ENCODE data around the gene GADD45A.

Gene GADD45A

GRCh38 chr1:67677408-67677807, 7.6 kb upstream of the GADD45A start:
- no peak overlapping the region for H3K9ac ChIP-seq (ENCODE audit: low read depth, low read length)
- no peaks in the 10 kb centered on the region for H3K36me3 ChIP-seq (ENCODE audit: insufficient read depth, low read length)
- no peaks in the 10 kb centered on the region for H3K9me3 ChIP-seq (ENCODE audit: control insufficient read depth, insufficient read depth, low read length)
- no peaks in the 10 kb centered on the region; the same call in 1 of the 2 replicates for H3K4me1 ChIP-seq (ENCODE audit: insufficient read depth, low read length)

GRCh38 chr1:67677930-67678329, 7.1 kb upstream of the GADD45A start:
- no peaks in the 10 kb centered on the region for H3K9me3 ChIP-seq (ENCODE audit: control insufficient read depth, insufficient read depth, low read length)
- H3K36me3 ChIP-seq (ENCODE audit: insufficient read depth, low read length): no peaks in the 10 kb centered on the region
- H3K4me1 ChIP-seq (ENCODE audit: insufficient read depth, low read length): peaks cover 2% of the 10 kb centered on the region; the same call in 1 of the 2 replicates
- H3K9ac ChIP-seq (ENCODE audit: low read depth, low read length): no peak overlapping the region

GRCh38 chr1:67679691-67680090, 5.3 kb upstream of the GADD45A start:
- H3K36me3 ChIP-seq (ENCODE audit: insufficient read depth, low read length): no peaks in the 10 kb centered on the region
- peaks cover 9% of the 10 kb centered on the region; the same call in 1 of the 2 replicates for H3K4me1 ChIP-seq (ENCODE audit: insufficient read depth, low read length)
- no peaks in the 10 kb centered on the region for H3K9me3 ChIP-seq (ENCODE audit: control insufficient read depth, insufficient read depth, low read length)
- H3K9ac ChIP-seq (ENCODE audit: low read depth, low read length): no peak overlapping the region

GRCh38 chr1:67680486-67680885, 4.5 kb upstream of the GADD45A start:
- Histone ChIP-seq H3K36me3 (ENCODE audit: insufficient read depth, low read length) (no peaks in the 10 kb centered on the region), H3K9ac (ENCODE audit: low read depth, low read length) (no peak overlapping the region), H3K9me3 (ENCODE audit: control insufficient read depth, insufficient read depth, low read length) (no peaks in the 10 kb centered on the region; the same call in 1 of the 2 replicates), H3K4me1 (ENCODE audit: insufficient read depth, low read length) (0 out of 2 replicates have a peak, but pooled peaks cover 9% of the 10 kb centered on the region)

GRCh38 chr1:67682659-67683197, 2.3 kb upstream of the GADD45A start:
- no peaks in the 10 kb centered on the region; the same call in 1 of the 2 replicates for H3K9me3 ChIP-seq (ENCODE audit: control insufficient read depth, insufficient read depth, low read length)
- 0 out of 2 replicates have a peak, but pooled peaks cover 14% of the 10 kb centered on the region for H3K4me1 ChIP-seq (ENCODE audit: insufficient read depth, low read length)
- no peak overlapping the region for H3K9ac ChIP-seq (ENCODE audit: low read depth, low read length)
- peaks cover 10% of the 10 kb centered on the region for H3K36me3 ChIP-seq (ENCODE audit: insufficient read depth, low read length)

- no peaks in the 10 kb centered on the region; the same call in 1 of the 2 replicates for H3K9me3 ChIP-seq (ENCODE audit: control insufficient read depth, insufficient read depth, low read length)
- peaks cover 11% of the 10 kb centered on the region for H3K36me3 ChIP-seq (ENCODE audit: insufficient read depth, low read length)
- H3K4me1 ChIP-seq (ENCODE audit: insufficient read depth, low read length): 0 out of 2 replicates have a peak, but pooled peaks cover 16% of the 10 kb centered on the region
- H3K9ac ChIP-seq (ENCODE audit: low read depth, low read length): no peak overlapping the region
Measured at GRCh38 chr1:67683316-67683715, 1.7 kb upstream of the GADD45A start.

GRCh38 chr1:67683766-67684525, 1.1 kb upstream of the GADD45A start:
- Histone ChIP-seq H3K9ac (ENCODE audit: low read depth, low read length) (peak overlapping the region; percentile 40; the same call in 1 of the 2 replicates), H3K36me3 (ENCODE audit: insufficient read depth, low read length) (peaks cover 11% of the 10 kb centered on the region), H3K9me3 (ENCODE audit: control insufficient read depth, insufficient read depth, low read length) (no peaks in the 10 kb centered on the region; the same call in 1 of the 2 replicates), H3K4me1 (ENCODE audit: insufficient read depth, low read length) (0 out of 2 replicates have a peak, but pooled peaks cover 19% of the 10 kb centered on the region)

- peak overlapping the region; percentile 40 for H3K9ac ChIP-seq (ENCODE audit: low read depth, low read length)
- H3K9me3 ChIP-seq (ENCODE audit: control insufficient read depth, insufficient read depth, low read length): no peaks in the 10 kb centered on the region; the same call in 1 of the 2 replicates
- H3K36me3 ChIP-seq (ENCODE audit: insufficient read depth, low read length): peaks cover 11% of the 10 kb centered on the region
- H3K4me1 ChIP-seq (ENCODE audit: insufficient read depth, low read length): 0 out of 2 replicates have a peak, but pooled peaks cover 20% of the 10 kb centered on the region
Measured at GRCh38 chr1:67684526-67685066, 405 bp upstream of the GADD45A start.

- Histone ChIP-seq H3K4me1 (ENCODE audit: insufficient read depth, low read length) (0 out of 2 replicates have a peak, but pooled peaks cover 20% of the 10 kb centered on the region), H3K9me3 (ENCODE audit: control insufficient read depth, insufficient read depth, low read length) (no peaks in the 10 kb centered on the region; the same call in 1 of the 2 replicates), H3K9ac (ENCODE audit: low read depth, low read length) (peak overlapping the region; percentile 98), H3K36me3 (ENCODE audit: insufficient read depth, low read length) (peaks cover 11% of the 10 kb centered on the region)
Measured at GRCh38 chr1:67685558-67686266, 711 bp downstream of the GADD45A start.

GRCh38 chr1:67686267-67687197, 1.5 kb downstream of the GADD45A start:
- Histone ChIP-seq H3K4me1 (ENCODE audit: insufficient read depth, low read length) (0 out of 2 replicates have a peak, but pooled peaks cover 20% of the 10 kb centered on the region), H3K9ac (ENCODE audit: low read depth, low read length) (peak overlapping the region; percentile 98), H3K9me3 (ENCODE audit: control insufficient read depth, insufficient read depth, low read length) (no peaks in the 10 kb centered on the region; the same call in 1 of the 2 replicates), H3K36me3 (ENCODE audit: insufficient read depth, low read length) (peaks cover 11% of the 10 kb centered on the region)

GRCh38 chr1:67687198-67687545, 2.2 kb downstream of the GADD45A start:
- Histone ChIP-seq H3K36me3 (ENCODE audit: insufficient read depth, low read length) (peaks cover 11% of the 10 kb centered on the region), H3K9ac (ENCODE audit: low read depth, low read length) (peak overlapping the region; percentile 98), H3K9me3 (ENCODE audit: control insufficient read depth, insufficient read depth, low read length) (no peaks in the 10 kb centered on the region; the same call in 1 of the 2 replicates), H3K4me1 (ENCODE audit: insufficient read depth, low read length) (0 out of 2 replicates have a peak, but pooled peaks cover 20% of the 10 kb centered on the region)

- Histone ChIP-seq H3K4me1 (ENCODE audit: insufficient read depth, low read length) (0 out of 2 replicates have a peak, but pooled peaks cover 20% of the 10 kb centered on the region), H3K9me3 (ENCODE audit: control insufficient read depth, insufficient read depth, low read length) (no peaks in the 10 kb centered on the region; the same call in 1 of the 2 replicates), H3K36me3 (ENCODE audit: insufficient read depth, low read length) (peaks cover 11% of the 10 kb centered on the region), H3K9ac (ENCODE audit: low read depth, low read length) (peak overlapping the region; percentile 98)
Measured at GRCh38 chr1:67687649-67688048, 2.6 kb downstream of the GADD45A start.

- H3K9ac ChIP-seq (ENCODE audit: low read depth, low read length): no peak overlapping the region
- 0 out of 2 replicates have a peak, but pooled peaks cover 15% of the 10 kb centered on the region for H3K4me1 ChIP-seq (ENCODE audit: insufficient read depth, low read length)
- peaks cover 11% of the 10 kb centered on the region for H3K36me3 ChIP-seq (ENCODE audit: insufficient read depth, low read length)
Measured at GRCh38 chr1:67688526-67689219, 3.7 kb downstream of the GADD45A start.

More at GRCh38 chr1:67688526-67689219, 3.7 kb downstream of the GADD45A start:
- no peaks in the 10 kb centered on the region; the same call in 1 of the 2 replicates for H3K9me3 ChIP-seq (ENCODE audit: control insufficient read depth, insufficient read depth, low read length)

Measured in ES-I3 (cell line).